Measurements from ENCODE around the gene PTPRB. TPM values are rescaled to one million over a fixed set of nuclear protein-coding genes. Genes with fewer than 3 reads are reported as not detected.

Gene PTPRB
- total and polyA plus RNA-seq, 2 donors (not counting 3 experiments of a cell fraction or from before 2014, with no cell fraction given): 64.1 to 151 TPM

DNA sequence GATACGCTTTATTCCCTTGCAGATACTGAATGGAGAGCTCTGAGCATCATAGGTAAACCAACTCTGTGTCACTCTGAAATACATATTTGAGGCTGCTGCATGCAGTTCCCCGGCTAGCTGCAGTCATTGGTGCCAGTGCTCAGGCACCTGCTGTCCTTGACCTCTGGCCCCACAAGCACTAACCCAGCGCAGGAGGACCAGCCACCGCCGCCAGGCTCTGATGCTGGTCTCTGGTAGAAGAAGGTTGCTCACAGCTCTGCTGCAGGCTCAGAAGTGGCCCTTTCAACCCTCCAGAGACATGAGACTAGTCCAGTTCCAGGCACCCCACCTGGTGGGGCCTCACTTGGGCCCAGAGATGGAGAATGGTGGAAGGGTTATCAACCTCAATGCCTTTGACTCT is 34.5 kb upstream of the PTPRB start:
- no peaks in the 10 kb centered on the region for H3K79me2 ChIP-seq (ENCODE audit: control insufficient read depth, insufficient read depth, low read length)
- intact Hi-C loops (cut with micrococcal nuclease) (loop anchor here (1.0 to 2.0 kb wide), 4 partner anchors 10 to 47 kb away; partner anchors contain the start of gene PTPRB), dilution Hi-C loops (cut with MboI; ENCODE audit: extremely low pct_ligation_motif_present, low sequenced_read_pairs) (no loop called here)
- ChIA-PET CTCF (interaction anchor here (1.4 to 1.8 kb wide), 2 partner anchors 10 to 48 kb away, joined by 3 to 4 read pairs; no protein-coding TSS in a partner anchor), POLR2A (no interaction called here)
- H3K27ac ChIP-seq (ENCODE audit: insufficient read depth, low read depth, low read length): peak overlapping the region; percentile 39
- no peaks in the 10 kb centered on the region for H3K36me3 ChIP-seq (ENCODE audit: control insufficient read depth in 2 of 2, extremely low read depth in 1 of 2, insufficient read depth in 2 of 2, low read length in 2 of 2)
- H3K9ac ChIP-seq (replicated peaks; ENCODE audit: extremely low read depth, insufficient read depth, low read length): no peak overlapping the region
- no TSS peak for BruUV-seq (replicated peaks)
- H3K9me3 ChIP-seq (replicated peaks; ENCODE audit: control insufficient read depth, insufficient read depth, low read length): no peaks in the 10 kb centered on the region
- H3K27me3 ChIP-seq (ENCODE audit: control insufficient read depth in 2 of 2, insufficient read depth in 2 of 2, low read length in 2 of 2): no peaks in the 10 kb centered on the region
- no peak for TF ChIP-seq POLR2A (IDR thresholded peaks at IDR 0.05; ENCODE audit: low read depth, low read length)
- TF ChIP-seq GATA2 (IDR thresholded peaks at IDR 0.05; ENCODE audit: insufficient read depth, insufficient read length, low read depth, low read length): no peak
- TF ChIP-seq JUN (IDR thresholded peaks at IDR 0.05; ENCODE audit: borderline replicate concordance, insufficient read depth, insufficient read length, low read depth): no peak
- no peaks in the 10 kb centered on the region for H3K9me1 ChIP-seq (replicated peaks; ENCODE audit: control insufficient read depth, extremely low read depth, insufficient read depth, low read length)
- H2AFZ ChIP-seq (ENCODE audit: low read depth, low read length): no peak overlapping the region
- DNase-seq (ENCODE audit: low read depth, low spot score) (no peak), FAIRE-seq (no peak)
- no peak overlapping the region for H3K4me3 ChIP-seq (replicated peaks in 1 of 3; ENCODE audit: insufficient read depth in 1 of 3, low read depth in 1 of 3, low read length in 3 of 3)
- peaks cover 12% of the 10 kb centered on the region for H3K4me1 ChIP-seq (ENCODE audit: control insufficient read depth, extremely low read depth, insufficient read depth, low read length)
- H4K20me1 ChIP-seq (replicated peaks; ENCODE audit: control insufficient read depth, extremely low read depth, insufficient read depth, low read length): no peaks in the 10 kb centered on the region
- H3K4me2 ChIP-seq (ENCODE audit: insufficient read depth, low read length): no peak overlapping the region

- intact Hi-C loops (cut with micrococcal nuclease) (loop anchor here (1.0 to 2.0 kb wide), 4 partner anchors 10 to 48 kb away; partner anchors contain the start of gene PTPRB), dilution Hi-C loops (cut with MboI; ENCODE audit: extremely low pct_ligation_motif_present, low sequenced_read_pairs) (no loop called here)
- H4K20me1 ChIP-seq (replicated peaks; ENCODE audit: control insufficient read depth, extremely low read depth, insufficient read depth, low read length): no peaks in the 10 kb centered on the region
- FAIRE-seq (peak; percentile 75), DNase-seq (ENCODE audit: low read depth, low spot score) (peak; percentile 82)
- H3K27me3 ChIP-seq (ENCODE audit: control insufficient read depth in 2 of 2, insufficient read depth in 2 of 2, low read length in 2 of 2): no peaks in the 10 kb centered on the region
- H2AFZ ChIP-seq (ENCODE audit: low read depth, low read length): no peak overlapping the region
- no peak overlapping the region for H3K4me3 ChIP-seq (replicated peaks in 1 of 3; ENCODE audit: insufficient read depth in 1 of 3, low read depth in 1 of 3, low read length in 3 of 3)
- ChIA-PET CTCF (interaction anchor here (0.9 to 1.8 kb wide), 4 partner anchors 9 to 48 kb away, joined by 3 to 4 read pairs (median 4); no protein-coding TSS in a partner anchor), POLR2A (no interaction called here)
- H3K9me1 ChIP-seq (replicated peaks; ENCODE audit: control insufficient read depth, extremely low read depth, insufficient read depth, low read length): no peaks in the 10 kb centered on the region
- peak overlapping the region; percentile 45 for H3K4me2 ChIP-seq (ENCODE audit: insufficient read depth, low read length)
- H3K79me2 ChIP-seq (ENCODE audit: control insufficient read depth, insufficient read depth, low read length): no peaks in the 10 kb centered on the region
- H3K9me3 ChIP-seq (replicated peaks; ENCODE audit: control insufficient read depth, insufficient read depth, low read length): no peaks in the 10 kb centered on the region
- H3K4me1 ChIP-seq (ENCODE audit: control insufficient read depth, extremely low read depth, insufficient read depth, low read length): peaks cover 12% of the 10 kb centered on the region
- no TSS peak for BruUV-seq (replicated peaks)
- H3K9ac ChIP-seq (replicated peaks; ENCODE audit: extremely low read depth, insufficient read depth, low read length): no peak overlapping the region
- TF ChIP-seq GATA2 (IDR thresholded peaks at IDR 0.05; ENCODE audit: insufficient read depth, insufficient read length, low read depth, low read length): no peak
- no peak for TF ChIP-seq POLR2A (IDR thresholded peaks at IDR 0.05; ENCODE audit: low read depth, low read length)
- TF ChIP-seq JUN (IDR thresholded peaks at IDR 0.05; ENCODE audit: borderline replicate concordance, insufficient read depth, insufficient read length, low read depth): peak; percentile 5
- H3K27ac ChIP-seq (ENCODE audit: insufficient read depth, low read depth, low read length): peak overlapping the region; percentile 39
- H3K36me3 ChIP-seq (ENCODE audit: control insufficient read depth in 2 of 2, extremely low read depth in 1 of 2, insufficient read depth in 2 of 2, low read length in 2 of 2): no peaks in the 10 kb centered on the region
These were observed 33.7 kb upstream of the PTPRB start for GRCh38 chr12:70670948-70671347.
